ENCODE measurements around the gene CRAMP1.
A peak's percentile ranks its signal among the peaks of the same experiment; 100 is the strongest.
"Not testable (repeated sequence)": the region's sequence is repeated elsewhere in the genome, so short reads cannot be mapped to it uniquely, and the experiment has no call there.

CRAMP1 gene

GRCh38 chr16:1708083-1708767 is 96.1 kb downstream of the CRAMP1 start:
- FAIRE-seq (no peak), DNase-seq (ENCODE audit: insufficient read length, low spot score) (no peak)

GRCh38 chr16:1708768-1709180 is 96.6 kb downstream of the CRAMP1 start:
- DNase-seq (ENCODE audit: insufficient read length, low spot score) (no peak), FAIRE-seq (peak; percentile 40)

GRCh38 chr16:1709356-1709755 is 97.2 kb downstream of the CRAMP1 start:
- FAIRE-seq: no peak
- no peak for DNase-seq (ENCODE audit: insufficient read length, low spot score)

- DNase-seq (ENCODE audit: insufficient read length, low spot score) (no peak), FAIRE-seq (no peak)
These were observed 98.8 kb downstream of the CRAMP1 start for GRCh38 chr16:1710811-1711507.

GRCh38 chr16:1712791-1713261 is 100.7 kb downstream of the CRAMP1 start:
- DNase-seq (ENCODE audit: insufficient read length, low spot score): no peak
- peak; percentile 36 for FAIRE-seq

GRCh38 chr16:1713331-1713730 is 101.2 kb downstream of the CRAMP1 start:
- FAIRE-seq (no peak), DNase-seq (ENCODE audit: insufficient read length, low spot score) (no peak)

GRCh38 chr16:1713933-1714332 is 101.8 kb downstream of the CRAMP1 start:
- DNase-seq (ENCODE audit: insufficient read length, low spot score) (no peak), FAIRE-seq (no peak)

GRCh38 chr16:1715220-1715619 is 103.1 kb downstream of the CRAMP1 start:
- DNase-seq (ENCODE audit: insufficient read length, low spot score): no peak
- no peak for FAIRE-seq

- not testable (repeated sequence) for FAIRE-seq; DNase-seq (ENCODE audit: insufficient read length, low spot score)
These were observed 106.1 kb downstream of the CRAMP1 start for GRCh38 chr16:1718236-1718635.

- FAIRE-seq; DNase-seq (ENCODE audit: insufficient read length, low spot score): not testable (repeated sequence)
These were observed 107.5 kb downstream of the CRAMP1 start for GRCh38 chr16:1719559-1720229.

GRCh38 chr16:1721372-1721771 is 109.2 kb downstream of the CRAMP1 start:
- FAIRE-seq (no peak), DNase-seq (ENCODE audit: insufficient read length, low spot score) (no peak)

- DNase-seq (ENCODE audit: insufficient read length, low spot score) (peak; percentile 53), FAIRE-seq (no peak)
These were observed 111.4 kb downstream of the CRAMP1 start for GRCh38 chr16:1723450-1724147.

- DNase-seq (ENCODE audit: insufficient read length, low spot score) (no peak), FAIRE-seq (no peak)
These were observed 112.3 kb downstream of the CRAMP1 start for GRCh38 chr16:1724491-1724890.

- FAIRE-seq (peak; percentile 83), DNase-seq (ENCODE audit: insufficient read length, low spot score) (no peak)
These were observed 114.7 kb downstream of the CRAMP1 start for GRCh38 chr16:1726661-1727502.
